Measurements from ENCODE around the gene KLRK1.

- no peak for TF ChIP-seq CTCF (IDR thresholded peaks at IDR 0.05; ENCODE audit: insufficient read depth, low read length)
- no peak for TF ChIP-seq POLR2AphosphoS5 (IDR thresholded peaks at IDR 0.05; ENCODE audit: low read depth)
- TF ChIP-seq GABPA (IDR thresholded peaks at IDR 0.05; ENCODE audit: low read depth) = no peak
These were observed 3.5 kb upstream of the KLRK1 start for GRCh38 chr12:10393291-10393690.
